IPS-20b (cell line): ENCODE data around the gene RAD51.

ENCODE experiments used
- H3K27ac ChIP-seq: one replicate; pipeline ENCODE4 v1.5.1; 2013; ENCODE audit warnings: low read length
- H3K27me3 ChIP-seq: 2 replicates; pipeline ENCODE4 v1.6.1; 2013; ENCODE audit warnings: mild to moderate bottlenecking, low read length, inconsistent platforms; ENCODE audit not compliant: insufficient read depth
- H3K36me3 ChIP-seq: 2 replicates; pipeline ENCODE4 v1.6.1; 2013; ENCODE audit warnings: low read depth, mild to moderate bottlenecking, inconsistent platforms, low read length, moderate library complexity; ENCODE audit not compliant: insufficient read depth
- H3K4me1 ChIP-seq: 2 replicates; pipeline ENCODE4 v1.6.1; 2013; ENCODE audit warnings: mild to moderate bottlenecking, control low read depth, inconsistent platforms, low read length, moderate library complexity; ENCODE audit not compliant: insufficient read depth
- H3K4me3 ChIP-seq: 2 replicates; pipeline ENCODE4 v1.5.1; 2013; ENCODE audit warnings: mild to moderate bottlenecking, low read length, inconsistent platforms
- H3K9ac ChIP-seq: 2 replicates; pipeline ENCODE4 v1.6.1; 2013; ENCODE audit warnings: low read depth, mild to moderate bottlenecking, inconsistent platforms, low read length, moderate library complexity
- H3K9me3 ChIP-seq: 2 replicates; pipeline ENCODE4 v1.6.1; 2013; ENCODE audit warnings: mild to moderate bottlenecking, low read depth, low read length, inconsistent platforms; ENCODE audit not compliant: insufficient read depth

The RAD51 gene

DNA sequence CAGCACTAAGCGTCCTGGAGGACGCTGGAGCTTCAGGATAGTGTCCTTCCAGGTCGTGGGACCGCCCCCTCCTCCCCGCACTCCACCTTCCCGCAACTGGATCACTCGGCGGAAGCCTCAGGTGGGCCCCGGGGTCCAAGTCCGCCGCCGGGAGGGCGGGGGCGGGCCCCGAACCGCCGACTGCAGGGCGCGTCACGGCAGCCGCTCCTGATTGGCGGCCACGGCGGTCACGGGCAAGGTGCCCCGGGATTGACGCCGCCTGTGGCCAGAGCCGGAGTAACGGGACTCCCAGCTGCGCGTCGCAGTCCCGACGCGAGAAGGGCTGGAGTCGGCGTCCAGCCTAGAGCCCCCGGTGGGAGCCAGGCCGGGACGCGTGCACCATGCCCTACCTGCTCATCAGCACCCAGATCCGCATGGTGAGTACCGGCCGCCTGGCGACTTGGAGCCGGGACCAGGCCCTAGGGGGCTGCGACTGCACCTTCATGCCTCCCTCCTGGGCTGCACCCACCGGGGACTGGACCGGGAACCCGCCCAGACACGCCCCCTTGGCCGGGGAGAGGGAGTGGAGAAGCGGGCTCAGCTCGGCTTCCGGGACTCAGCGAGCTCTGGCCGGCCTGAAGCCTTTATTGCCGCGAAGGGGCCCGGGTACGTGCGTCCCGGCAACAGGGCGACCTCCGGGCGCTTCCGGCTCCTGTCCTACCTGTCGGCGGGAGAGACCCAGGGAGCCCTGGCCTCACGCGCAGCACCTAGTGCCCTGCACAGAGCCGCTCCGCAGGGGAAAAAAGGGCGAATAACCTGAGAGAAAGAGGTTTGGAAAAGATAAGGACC lies 69.0 kb downstream of the RAD51 start, which contains the start of gene GCHFR:
TSS of gene GCHFR (plus strand) at position 268 of the 828 bp plus-strand sequence. CDS start at position 381, 113 bp downstream.
- Histone ChIP-seq H3K9me3 (no peaks in the 10 kb centered on the region), H3K4me3 (peak within 1 kb of the TSS; percentile 74), H3K27ac (no peak within 1 kb of the TSS), H3K27me3 (peaks cover 24% of the 10 kb centered on the region), H3K4me1 (peaks cover 17% of the 10 kb centered on the region), H3K36me3 (peaks cover 7% of the 10 kb centered on the region; the same call in 1 of the 2 replicates), H3K9ac (peak within 1 kb of the TSS; percentile 72)

DNA sequence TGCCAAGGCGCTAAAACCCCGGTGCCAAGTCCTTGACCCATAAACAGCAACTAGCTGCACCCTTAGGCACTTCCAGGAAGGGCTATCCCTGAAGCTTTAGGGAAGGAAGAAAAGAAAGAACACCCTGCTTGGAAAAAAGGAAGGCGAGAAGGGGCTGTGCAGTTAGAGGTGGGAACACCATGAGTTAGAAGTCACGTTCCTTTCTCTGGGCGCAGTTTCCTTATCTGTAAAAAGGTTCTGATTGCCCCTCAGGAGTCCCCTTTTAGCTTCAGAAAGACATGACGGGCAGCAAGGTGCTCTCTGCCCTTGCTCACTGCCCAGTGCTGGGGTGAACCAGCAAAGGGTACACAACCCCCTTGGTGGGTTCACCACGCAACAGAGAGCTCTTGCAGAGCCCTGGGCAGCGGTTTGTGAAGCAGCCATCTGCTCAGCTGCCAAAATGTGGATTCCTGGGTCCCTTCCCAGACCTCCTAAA lies 69.7 kb downstream of the RAD51 start:
- H3K4me3 ChIP-seq = peak overlapping the region; percentile 74

DNA sequence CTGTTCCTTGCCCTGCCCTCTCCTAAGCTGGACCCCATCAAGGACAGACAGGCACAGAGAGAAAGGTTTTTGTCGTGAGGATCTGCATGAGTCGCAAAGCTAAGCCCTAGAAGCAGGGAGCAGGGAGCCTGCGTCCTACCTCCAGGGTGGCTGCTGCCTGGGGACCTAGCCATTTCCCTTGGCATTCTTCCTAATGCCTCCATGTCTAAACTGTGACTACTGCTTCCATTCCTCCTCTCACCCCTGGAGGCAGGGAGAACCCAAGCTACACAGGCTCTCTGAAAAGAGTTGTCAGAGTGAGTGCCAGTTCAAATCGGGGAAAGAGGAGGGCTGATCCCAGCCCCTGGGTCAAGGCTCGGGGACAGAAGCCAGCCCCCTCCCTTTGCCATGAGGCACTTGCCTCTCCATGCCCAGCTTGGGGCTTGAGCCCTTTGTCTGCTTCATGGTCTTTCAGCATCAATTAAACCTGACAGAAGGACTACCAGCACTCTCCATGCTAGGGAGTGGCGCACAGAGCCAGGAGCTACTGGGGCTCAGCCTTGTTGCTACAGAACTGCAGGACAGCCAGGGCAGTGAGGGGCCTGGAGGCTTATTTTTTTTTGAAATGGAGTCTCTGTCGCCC lies 71.3 kb downstream of the RAD51 start:
- Histone ChIP-seq H3K4me1 (peaks cover 17% of the 10 kb centered on the region), H3K36me3 (peaks cover 7% of the 10 kb centered on the region; the same call in 1 of the 2 replicates), H3K4me3 (no peak overlapping the region), H3K9ac (0 out of 2 replicates have a peak overlapping the region, but pooled peaks have one; percentile 1), H3K27me3 (peaks cover 24% of the 10 kb centered on the region), H3K9me3 (no peaks in the 10 kb centered on the region), H3K27ac (no peak overlapping the region)

More for the DNA sequence above, 69.7 kb downstream of the RAD51 start:
- peaks cover 7% of the 10 kb centered on the region; the same call in 1 of the 2 replicates for H3K36me3 ChIP-seq
- H3K27ac ChIP-seq = no peak overlapping the region
- H3K9me3 ChIP-seq = no peaks in the 10 kb centered on the region
- peaks cover 17% of the 10 kb centered on the region for H3K4me1 ChIP-seq
- peaks cover 24% of the 10 kb centered on the region for H3K27me3 ChIP-seq
- peak overlapping the region; percentile 62 for H3K9ac ChIP-seq

DNA sequence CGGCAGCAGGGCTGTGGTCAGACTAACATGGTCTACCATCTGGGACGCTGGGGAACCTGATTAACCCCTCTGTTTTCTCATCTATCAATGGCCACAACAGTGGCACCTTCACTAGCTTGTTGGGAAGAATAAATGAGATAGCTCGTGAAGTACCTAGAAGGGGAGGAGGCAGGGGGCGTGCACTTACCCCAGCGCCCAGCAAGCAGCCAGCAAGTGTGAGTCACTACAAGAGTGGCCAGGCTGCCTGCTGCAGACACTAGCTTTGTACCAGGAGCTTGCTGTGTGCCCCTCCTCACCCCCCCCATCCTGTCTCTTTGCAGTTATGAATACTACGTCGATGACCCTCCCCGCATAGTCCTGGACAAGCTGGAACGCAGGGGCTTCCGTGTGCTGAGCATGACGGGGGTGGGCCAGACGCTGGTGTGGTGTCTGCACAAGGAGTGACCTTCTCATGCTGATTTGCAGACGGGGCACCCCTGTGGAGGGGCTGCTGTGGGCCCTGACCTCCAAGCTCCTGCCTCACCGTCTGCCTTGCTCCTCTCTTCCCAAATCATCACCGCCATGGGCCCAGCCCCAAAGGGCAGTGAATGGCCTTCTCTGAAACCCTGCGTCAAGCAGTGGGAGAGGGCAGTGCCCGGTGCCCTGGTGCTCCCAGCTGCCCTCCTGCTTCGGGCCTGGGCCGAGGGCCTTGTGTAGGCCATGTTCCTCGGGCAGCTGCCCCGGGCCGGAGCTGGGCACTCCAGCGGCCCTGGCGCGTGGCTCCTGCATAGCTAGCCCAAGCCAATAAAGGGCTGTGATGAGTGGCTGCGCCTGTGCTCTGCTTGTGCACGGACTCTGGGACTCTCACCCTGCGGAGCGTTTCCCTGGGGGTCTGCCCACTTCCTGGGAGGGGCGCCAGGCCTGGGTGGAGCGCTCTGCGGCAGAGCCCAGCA lies 72.2 kb downstream of the RAD51 start:
- no peak overlapping the region for H3K9ac ChIP-seq
- H3K4me1 ChIP-seq = peaks cover 17% of the 10 kb centered on the region
- H3K27ac ChIP-seq = no peak overlapping the region
- no peaks in the 10 kb centered on the region for H3K9me3 ChIP-seq
- peaks cover 24% of the 10 kb centered on the region for H3K27me3 ChIP-seq
- H3K4me3 ChIP-seq = no peak overlapping the region
- peaks cover 7% of the 10 kb centered on the region; the same call in 1 of the 2 replicates for H3K36me3 ChIP-seq

DNA sequence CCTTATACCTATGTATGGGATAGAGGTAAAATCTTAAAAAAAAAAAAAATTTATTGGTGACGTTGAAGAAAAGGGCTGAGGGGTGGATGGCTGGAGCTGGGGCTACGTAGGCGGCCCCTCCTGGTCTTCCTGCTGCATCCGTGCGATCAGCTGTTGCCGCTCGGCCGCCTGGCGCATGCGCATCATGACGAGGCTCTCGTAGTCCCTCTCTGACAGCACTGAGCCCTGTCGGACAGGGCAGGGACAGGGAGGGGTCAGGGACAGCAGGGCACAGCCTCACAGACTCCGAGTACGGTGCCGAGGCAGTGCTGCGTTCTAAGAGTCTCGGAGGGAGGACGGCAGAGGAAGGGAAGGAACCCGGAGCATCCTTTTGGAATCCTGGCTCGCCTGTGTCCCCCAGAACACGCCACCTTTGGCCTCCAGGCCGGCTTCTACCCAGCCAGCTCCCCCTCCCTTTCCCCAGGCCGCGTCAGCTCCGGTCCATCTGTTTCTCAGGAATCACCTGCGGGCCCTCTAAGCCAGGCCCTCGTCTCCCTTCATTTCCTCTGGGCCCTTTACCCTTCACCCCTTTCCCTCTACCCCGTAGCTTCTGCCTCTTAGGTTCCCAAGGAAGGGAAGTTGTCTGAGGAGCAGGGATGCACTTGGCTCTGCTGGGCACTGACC lies 73.0 kb downstream of the RAD51 start:
- H3K4me3 ChIP-seq = no peak overlapping the region
- H3K36me3 ChIP-seq = peaks cover 7% of the 10 kb centered on the region; the same call in 1 of the 2 replicates
- no peaks in the 10 kb centered on the region for H3K9me3 ChIP-seq
- peaks cover 17% of the 10 kb centered on the region for H3K4me1 ChIP-seq
- H3K27me3 ChIP-seq = peaks cover 17% of the 10 kb centered on the region
- no peak overlapping the region for H3K27ac ChIP-seq
- H3K9ac ChIP-seq = no peak overlapping the region

- H3K9ac ChIP-seq = no peak overlapping the region
- H3K4me1 ChIP-seq = peaks cover 17% of the 10 kb centered on the region
- no peaks in the 10 kb centered on the region for H3K9me3 ChIP-seq
- H3K27ac ChIP-seq = no peak overlapping the region
- H3K4me3 ChIP-seq = no peak overlapping the region
- H3K36me3 ChIP-seq = peaks cover 13% of the 10 kb centered on the region
- peaks cover 10% of the 10 kb centered on the region; the same call in 1 of the 2 replicates for H3K27me3 ChIP-seq
Measured at GRCh38 chr15:40768521-40769273, 73.7 kb downstream of the RAD51 start.

DNA sequence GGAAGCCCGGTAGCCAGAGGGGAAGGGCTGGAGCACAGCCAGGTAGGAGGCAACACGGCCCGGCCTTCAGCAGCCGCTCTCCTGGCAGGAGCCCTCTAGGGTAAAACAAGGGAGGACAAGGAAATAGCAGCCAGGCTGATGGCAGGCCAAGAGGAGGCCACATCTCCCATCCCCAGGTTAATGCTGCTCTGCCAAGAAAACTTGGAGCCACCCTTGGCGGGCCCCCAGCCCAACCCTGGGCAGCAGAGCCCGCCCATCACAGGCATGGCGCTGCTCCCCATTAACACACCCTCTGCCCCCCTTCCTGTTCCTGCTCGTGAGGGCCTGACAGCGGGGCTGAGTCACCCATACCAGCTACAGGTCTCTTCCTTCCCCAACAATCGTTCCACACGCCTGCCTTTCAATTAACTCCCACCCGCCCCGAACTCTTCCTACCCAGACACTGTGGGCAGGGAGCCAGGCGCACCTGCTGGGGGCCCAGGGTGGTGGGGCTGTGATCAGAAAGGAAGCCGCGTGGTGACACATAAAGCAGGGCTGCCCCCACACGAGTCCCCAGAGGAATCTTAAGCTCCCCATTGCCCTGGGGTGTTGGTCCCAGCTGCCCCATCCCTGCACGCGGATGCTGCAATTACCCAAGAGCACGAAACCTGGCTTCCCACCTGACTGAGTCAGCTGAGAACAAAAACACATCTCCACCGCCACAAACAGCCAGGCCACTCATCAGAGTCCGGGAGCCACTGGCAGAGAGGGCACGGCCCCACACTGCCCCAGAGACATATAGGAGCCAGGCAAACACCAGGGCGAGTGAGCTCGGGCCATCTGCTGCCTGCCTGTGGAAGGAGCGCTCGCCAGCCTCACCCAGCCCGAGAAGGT lies 74.5 kb downstream of the RAD51 start, which contains the start of gene C15orf62:
TSS of gene C15orf62 (plus strand) at position 707 of the 873 bp plus-strand sequence. CDS start 516 bp downstream, outside the sequence.
- Histone ChIP-seq H3K4me3 (no peak within 1 kb of the TSS), H3K27ac (no peak within 1 kb of the TSS), H3K27me3 (peaks cover 5% of the 10 kb centered on the region; the same call in 1 of the 2 replicates), H3K4me1 (peaks cover 17% of the 10 kb centered on the region), H3K9me3 (no peaks in the 10 kb centered on the region), H3K9ac (no peak within 1 kb of the TSS), H3K36me3 (peaks cover 21% of the 10 kb centered on the region)

DNA sequence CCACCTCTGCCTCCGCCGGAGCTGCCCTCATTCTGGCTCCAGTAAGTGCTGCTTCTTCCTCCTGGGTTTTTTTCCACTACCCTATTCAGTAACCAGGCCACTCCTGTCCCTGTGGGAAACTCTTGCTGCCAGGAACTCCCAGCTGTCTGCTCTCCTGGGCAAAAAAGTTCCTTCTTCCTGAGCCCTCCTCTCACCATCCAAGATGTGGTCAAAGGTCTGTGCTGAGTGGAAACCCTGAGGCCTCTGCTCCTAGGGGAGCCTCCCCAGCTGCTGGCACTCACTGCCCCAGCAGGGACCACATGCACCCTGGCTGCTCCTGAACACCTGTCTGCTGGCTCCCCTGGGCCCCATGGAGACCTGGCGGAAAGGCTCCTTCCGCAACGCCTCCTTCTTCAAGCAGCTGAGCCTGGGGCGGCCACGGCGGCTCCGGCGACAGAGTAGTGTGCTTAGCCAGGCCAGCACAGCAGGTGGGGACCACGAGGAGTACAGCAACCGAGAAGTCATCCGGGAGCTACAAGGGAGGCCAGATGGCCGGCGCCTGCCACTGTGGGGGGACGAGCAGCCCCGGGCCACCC lies 75.3 kb downstream of the RAD51 start:
- no peak overlapping the region for H3K4me3 ChIP-seq
- peaks cover 12% of the 10 kb centered on the region for H3K4me1 ChIP-seq
- H3K27ac ChIP-seq = no peak overlapping the region
- no peaks in the 10 kb centered on the region for H3K9me3 ChIP-seq
- H3K36me3 ChIP-seq = peaks cover 26% of the 10 kb centered on the region
- no peak overlapping the region for H3K9ac ChIP-seq
- H3K27me3 ChIP-seq = no peaks in the 10 kb centered on the region

GRCh38 chr15:40771242-40771641 lies 76.3 kb downstream of the RAD51 start:
- peaks cover 35% of the 10 kb centered on the region for H3K36me3 ChIP-seq
- H3K27ac ChIP-seq = no peak overlapping the region
- no peaks in the 10 kb centered on the region for H3K9me3 ChIP-seq
- no peak overlapping the region for H3K9ac ChIP-seq
- H3K4me3 ChIP-seq = no peak overlapping the region
- peaks cover 3% of the 10 kb centered on the region for H3K4me1 ChIP-seq
- H3K27me3 ChIP-seq = no peaks in the 10 kb centered on the region
